Measurements from ENCODE around the gene STIP1. TPM values are rescaled to one million over a fixed set of nuclear protein-coding genes. Genes with fewer than 3 reads are reported as not detected.
"Not testable (repeated sequence)": the region's sequence is repeated elsewhere in the genome, so short reads cannot be mapped to it uniquely, and the experiment has no call there.

STIP1 gene
- total RNA-seq, 4 donors from 2014 or later, result 81.6 to 116 (median 104) TPM

DNA sequence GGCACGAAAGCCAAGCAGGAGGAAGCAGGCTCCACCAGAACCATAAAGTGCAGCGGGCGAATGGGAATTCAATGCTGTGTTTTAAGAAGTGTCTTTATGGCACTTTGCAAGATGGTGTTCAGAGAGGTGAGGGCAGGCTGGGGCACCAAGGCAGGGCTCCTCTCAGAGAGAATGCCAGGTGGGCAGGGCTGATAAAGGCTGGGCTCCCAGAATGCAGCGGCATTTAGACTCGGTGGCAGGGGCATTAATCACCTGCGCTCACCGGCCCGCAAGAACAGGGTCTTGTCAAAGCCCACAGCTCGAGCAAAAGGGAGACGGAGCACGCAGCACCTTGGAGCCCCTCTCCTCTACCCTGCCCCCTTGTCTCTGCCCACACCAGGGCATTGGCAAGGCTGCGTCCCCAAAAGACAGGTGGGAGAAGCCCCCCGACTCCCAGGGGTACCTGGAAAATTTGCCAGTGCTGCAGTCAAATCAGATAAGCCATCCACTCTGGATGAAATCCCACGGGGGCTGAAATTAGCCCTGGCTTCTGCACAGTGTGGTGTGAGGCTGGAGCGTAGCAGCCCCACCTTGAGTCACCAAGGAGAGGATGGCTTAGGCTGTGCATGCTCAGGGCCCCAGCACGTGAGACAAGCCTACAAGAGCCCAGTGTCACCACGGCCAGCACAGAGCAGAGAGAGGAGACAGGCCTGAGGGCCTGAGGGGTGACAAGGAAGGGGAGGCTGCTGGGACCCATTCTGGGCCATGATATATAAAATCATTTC is 28.2 kb upstream of the STIP1 start:
- Histone ChIP-seq H3K4me3 (no peak overlapping the region), H3K27me3 (no peaks in the 10 kb centered on the region), H3K27ac (no peak overlapping the region), H3K9me3 (no peaks in the 10 kb centered on the region), H3K36me3 (peaks cover 0 to 10% (median 0%) of the 10 kb centered on the region in 3 donors), H3K4me1 (peaks cover 2 to 13% (median 2%) of the 10 kb centered on the region in 3 donors)
- intact Hi-C loops (cut with DNase I), result no loop called here
- TF ChIP-seq CTCF (IDR thresholded peaks at IDR 0.05) (no peak), POLR2A (IDR thresholded peaks at IDR 0.05) (no peak)
- no peak for DNase-seq
- 87 to 91% methylated on average over 15 to 16 of the region's 17 CpGs for WGBS, 2 donors

DNA sequence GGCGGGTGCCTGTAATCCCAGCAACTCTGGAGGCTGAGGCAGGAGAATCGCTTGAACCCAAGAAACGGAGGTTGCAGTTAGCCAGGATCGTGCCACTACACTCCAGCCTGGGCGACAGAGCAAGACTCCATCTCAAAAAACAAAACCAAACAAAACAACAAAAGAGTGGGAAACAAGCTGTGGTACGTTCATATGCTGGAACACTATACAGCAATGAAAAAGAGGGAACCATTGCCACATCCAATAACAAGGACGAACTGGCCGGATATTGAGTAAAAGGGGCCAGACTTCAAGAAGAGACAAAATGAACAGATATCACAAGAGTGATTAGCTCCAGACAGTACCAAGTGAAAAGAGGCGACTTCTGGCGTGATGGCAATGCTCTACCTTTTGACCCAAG is 24.9 kb upstream of the STIP1 start:
- Histone ChIP-seq H3K36me3 (peaks cover 0 to 10% (median 0%) of the 10 kb centered on the region in 3 donors), H3K27me3 (no peaks in the 10 kb centered on the region), H3K9me3 (no peaks in the 10 kb centered on the region), H3K4me1 (peaks cover 11 to 28% (median 12%) of the 10 kb centered on the region in 3 donors), H3K27ac (no peak overlapping the region), H3K4me3 (no peak overlapping the region)
- 89 to 95% methylated on average over 6 to 10 of the region's 10 CpGs for whole genome bisulfite sequencing, 2 donors
- TF ChIP-seq POLR2A (IDR thresholded peaks at IDR 0.05) (no peak), CTCF (IDR thresholded peaks at IDR 0.05) (no peak)
- intact Hi-C loops (cut with DNase I), result no loop called here
- no peak for DNase-seq

DNA sequence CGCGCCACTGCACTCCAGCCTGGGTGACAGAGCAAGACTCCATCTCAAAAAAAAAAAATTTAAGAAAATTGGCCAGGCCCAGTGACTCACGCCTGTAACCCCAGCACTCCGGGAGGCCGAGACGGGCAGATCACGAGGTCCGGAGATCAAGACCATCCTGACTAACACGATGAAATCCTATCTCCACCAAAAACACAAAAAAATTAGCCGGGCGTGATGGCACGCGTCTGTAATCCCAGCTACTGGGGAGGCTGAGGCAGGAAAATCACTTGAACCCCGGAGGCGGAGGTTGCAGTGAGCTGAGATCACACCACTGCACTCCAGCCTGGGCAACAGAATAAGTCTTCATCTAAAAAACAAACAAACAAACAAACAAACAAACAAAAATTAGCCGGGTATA is 23.2 kb upstream of the STIP1 start:
- H3K27me3 ChIP-seq; H3K4me3 ChIP-seq; H3K36me3 ChIP-seq; H3K9me3 ChIP-seq; DNase-seq; H3K27ac ChIP-seq; intact Hi-C loops (cut with DNase I): not testable (repeated sequence)
- WGBS, 2 donors, result 83 to 89% methylated on average over 14 to 16 of the region's 16 CpGs
- H3K4me1 ChIP-seq, result peaks cover 18 to 45% (median 20%) of the 10 kb centered on the region in 3 donors

- H3K27me3 ChIP-seq, result no peaks in the 10 kb centered on the region
- H3K4me3 ChIP-seq, result no peak overlapping the region
- TF ChIP-seq POLR2A (IDR thresholded peaks at IDR 0.05) (no peak), CTCF (IDR thresholded peaks at IDR 0.05) (no peak)
- no peaks in the 10 kb centered on the region for H3K9me3 ChIP-seq
- DNase-seq, result no peak
- peaks cover 18 to 46% (median 20%) of the 10 kb centered on the region in 3 donors for H3K4me1 ChIP-seq
- WGBS, 2 donors, result 88 to 89% methylated on average over 4 to 5 of the region's 5 CpGs
- intact Hi-C loops (cut with DNase I), result no loop called here
- H3K36me3 ChIP-seq, result peaks cover 0 to 4% (median 0%) of the 10 kb centered on the region in 3 donors
- no peak overlapping the region for H3K27ac ChIP-seq
These were observed 22.0 kb upstream of the STIP1 start for GRCh38 chr11:64163951-64164350.

GRCh38 chr11:64164392-64165312 is 21.3 kb upstream of the STIP1 start:
- Histone ChIP-seq H3K27ac (peak overlapping the region; percentile 84 to 95 (median 90)), H3K4me3 (peak overlapping the region; percentile 60 to 97 (median 76)), H3K36me3 (peaks cover 0 to 4% (median 0%) of the 10 kb centered on the region in 3 donors), H3K9me3 (no peaks in the 10 kb centered on the region), H3K4me1 (peaks cover 18 to 44% (median 20%) of the 10 kb centered on the region in 3 donors), H3K27me3 (no peaks in the 10 kb centered on the region)
- intact Hi-C loops (cut with DNase I), result no loop called here
- WGBS, 2 donors, result 47 to 67% methylated on average over 10 to 12 of the region's 20 CpGs
- TF ChIP-seq CTCF (IDR thresholded peaks at IDR 0.05) (no peak), POLR2A (IDR thresholded peaks at IDR 0.05) (no peak)
- no peak for DNase-seq
